Measurements from ENCODE around the gene CIPC. TPM values are rescaled to one million over a fixed set of nuclear protein-coding genes. Genes with fewer than 3 reads are reported as not detected.

The CIPC gene
- total and polyA plus RNA-seq, 2 of the 13 experiments (the other 11 are each of a cell fraction or from before 2014, with no cell fraction given), result 7.6 to 13.9 TPM

DNA sequence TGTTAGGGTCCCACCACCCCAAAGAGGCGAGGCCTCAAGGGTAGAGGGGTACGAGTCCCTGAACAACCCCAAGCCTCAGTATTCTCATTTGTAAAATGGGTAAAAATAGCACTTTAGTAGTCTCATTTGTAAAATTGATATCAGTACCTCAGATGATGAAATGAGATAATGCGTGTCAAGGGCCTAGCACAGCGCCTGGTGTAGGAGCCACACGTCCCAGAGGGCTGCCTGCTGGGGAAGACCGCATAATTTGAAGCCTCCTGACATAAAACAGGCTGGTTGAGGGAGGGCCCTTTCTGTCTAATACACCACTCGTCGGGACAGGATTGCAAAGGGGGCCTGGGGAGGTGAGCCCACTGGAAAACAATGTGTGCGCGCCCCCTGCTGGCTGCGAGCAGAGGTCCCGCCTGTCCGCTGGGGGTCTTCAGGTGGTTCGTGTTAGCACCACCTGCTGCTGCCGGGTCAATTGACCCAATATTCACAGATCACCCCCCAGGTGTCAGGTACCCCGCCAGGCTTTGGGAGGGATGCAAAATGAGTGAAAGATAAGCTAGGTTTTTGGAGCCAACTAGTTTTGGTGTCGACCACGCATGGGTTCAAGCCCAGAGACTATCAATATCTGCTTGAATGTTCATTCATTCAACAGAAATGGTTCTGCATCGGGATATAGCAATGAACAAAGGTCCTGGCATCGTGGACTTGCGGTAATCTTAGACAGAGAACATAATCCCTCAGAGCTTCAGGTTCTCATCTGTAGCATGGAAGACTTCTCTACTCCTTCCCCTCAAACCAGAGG lies 44.8 kb upstream of the CIPC start:
- ChIA-PET POLR2A (no interaction called here), CTCF (ENCODE audit: low intra/inter-chr PET ratio, low total read pairs) (interaction anchor here (0.8 to 2.3 kb wide), 10 partner anchors 14 to 177 kb away, joined by 3 to 38 read pairs (median 6); no protein-coding TSS in a partner anchor)
- Histone ChIP-seq H3K4me2 (ENCODE audit: low read depth, low read length) (0 out of 2 replicates have a peak overlapping the region, but pooled peaks have one; percentile 41), H3K79me2 (ENCODE audit: insufficient read depth, low read length) (no peaks in the 10 kb centered on the region), H2AFZ (ENCODE audit: low read length) (no peak overlapping the region), H3K36me3 (replicated peaks in 1 of 2; ENCODE audit: control insufficient read depth in 1 of 2, insufficient read depth in 2 of 2, low read length in 2 of 2) (no peaks in the 10 kb centered on the region), H3K27ac (ENCODE audit: extremely low read length, insufficient read depth, low read length) (no peak overlapping the region), H3K9me3 (ENCODE audit: low read length) (no peaks in the 10 kb centered on the region; the same call in 1 of the 2 replicates), H3K9ac (ENCODE audit: insufficient read depth, low read depth, low read length) (no peak overlapping the region), H3K27me3 (ENCODE audit: control insufficient read depth in 1 of 2, insufficient read depth in 2 of 2, low read length in 2 of 2) (peaks cover 0 to 8% of the 10 kb centered on the region in 2 experiments; a peak in 1 of 5 replicates), H3K4me1 (ENCODE audit: insufficient read depth, low read length) (peaks cover 25% of the 10 kb centered on the region), H4K20me1 (ENCODE audit: insufficient read depth, low read length) (no peaks in the 10 kb centered on the region), H3K4me3 (replicated peaks in 1 of 3; ENCODE audit: insufficient read depth in 1 of 3, low read depth in 2 of 3, low read length in 3 of 3) (no peak overlapping the region)
- no TSS peak for BruUV-seq (replicated peaks)
- WGBS (ENCODE audit: low lambda C conversion rate), result 17% methylated on average over 13 of the region's 21 CpGs
- in situ Hi-C loops (cut with HindIII; ENCODE audit: extremely low pct_ligation_motif_present, low pct_unique_long_range_greater_than_20kb) (no loop called here), intact Hi-C loops (cut with micrococcal nuclease; ENCODE audit: unreplicated experiment) (loop anchor here (1.0 to 2.0 kb wide), 4 partner anchors 30 to 140 kb away; no protein-coding TSS in a partner anchor)
- ATAC-seq (peak; percentile 95), DNase-seq (ENCODE audit: low spot score) (peak; percentile 70), FAIRE-seq (peak; percentile 36)
- TF ChIP-seq ZNF235 (CRISPR knock-in tag; IDR thresholded peaks at IDR 0.05; ENCODE audit: borderline replicate concordance) (no peak), IRF2 (CRISPR knock-in tag; IDR thresholded peaks at IDR 0.05) (no peak), ZNF33A (CRISPR knock-in tag; IDR thresholded peaks at IDR 0.05; ENCODE audit: borderline replicate concordance) (no peak), ZMYM3 (CRISPR knock-in tag; IDR thresholded peaks at IDR 0.05) (no peak), MBNL3 (CRISPR knock-in tag; conservative IDR thresholded peaks at IDR 0.05) (no peak), MIXL1 (CRISPR knock-in tag; IDR thresholded peaks at IDR 0.05) (no peak), ZSCAN25 (CRISPR knock-in tag; IDR thresholded peaks at IDR 0.05) (no peak), TOPORS (CRISPR knock-in tag; IDR thresholded peaks at IDR 0.05) (no peak), TEAD2 (CRISPR knock-in tag; IDR thresholded peaks at IDR 0.05) (no peak), ZNF773 (CRISPR knock-in tag; IDR thresholded peaks at IDR 0.05; ENCODE audit: borderline replicate concordance) (no peak), FOXK2 (IDR thresholded peaks at IDR 0.05) (no peak), POLR2A (IDR thresholded peaks at IDR 0.05; ENCODE audit: insufficient read depth in 1 of 2, low read depth in 2 of 2, low read length in 2 of 2) (no peak), ZNF790 (CRISPR knock-in tag; IDR thresholded peaks at IDR 0.05; ENCODE audit: borderline replicate concordance) (no peak), ZNF101 (CRISPR knock-in tag; IDR thresholded peaks at IDR 0.05; ENCODE audit: borderline replicate concordance, low read depth) (no peak), ZNF10 (CRISPR knock-in tag; IDR thresholded peaks at IDR 0.05; ENCODE audit: borderline replicate concordance, low read depth) (no peak)
- TF ChIP-seq, protein P1, sequence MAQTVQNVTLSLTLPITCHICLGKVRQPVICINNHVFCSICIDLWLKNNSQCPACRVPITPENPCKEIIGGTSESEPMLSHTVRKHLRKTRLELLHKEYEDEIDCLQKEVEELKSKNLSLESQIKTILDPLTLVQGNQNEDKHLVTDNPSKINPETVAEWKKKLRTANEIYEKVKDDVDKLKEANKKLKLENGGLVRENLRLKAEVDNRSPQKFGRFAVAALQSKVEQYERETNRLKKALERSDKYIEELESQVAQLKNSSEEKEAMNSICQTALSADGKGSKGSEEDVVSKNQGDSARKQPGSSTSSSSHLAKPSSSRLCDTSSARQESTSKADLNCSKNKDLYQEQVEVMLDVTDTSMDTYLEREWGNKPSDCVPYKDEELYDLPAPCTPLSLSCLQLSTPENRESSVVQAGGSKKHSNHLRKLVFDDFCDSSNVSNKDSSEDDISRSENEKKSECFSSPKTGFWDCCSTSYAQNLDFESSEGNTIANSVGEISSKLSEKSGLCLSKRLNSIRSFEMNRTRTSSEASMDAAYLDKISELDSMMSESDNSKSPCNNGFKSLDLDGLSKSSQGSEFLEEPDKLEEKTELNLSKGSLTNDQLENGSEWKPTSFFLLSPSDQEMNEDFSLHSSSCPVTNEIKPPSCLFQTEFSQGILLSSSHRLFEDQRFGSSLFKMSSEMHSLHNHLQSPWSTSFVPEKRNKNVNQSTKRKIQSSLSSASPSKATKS (CRISPR knock-in tag; IDR thresholded peaks at IDR 0.05), result no peak
- TF ChIP-seq, protein P2, sequence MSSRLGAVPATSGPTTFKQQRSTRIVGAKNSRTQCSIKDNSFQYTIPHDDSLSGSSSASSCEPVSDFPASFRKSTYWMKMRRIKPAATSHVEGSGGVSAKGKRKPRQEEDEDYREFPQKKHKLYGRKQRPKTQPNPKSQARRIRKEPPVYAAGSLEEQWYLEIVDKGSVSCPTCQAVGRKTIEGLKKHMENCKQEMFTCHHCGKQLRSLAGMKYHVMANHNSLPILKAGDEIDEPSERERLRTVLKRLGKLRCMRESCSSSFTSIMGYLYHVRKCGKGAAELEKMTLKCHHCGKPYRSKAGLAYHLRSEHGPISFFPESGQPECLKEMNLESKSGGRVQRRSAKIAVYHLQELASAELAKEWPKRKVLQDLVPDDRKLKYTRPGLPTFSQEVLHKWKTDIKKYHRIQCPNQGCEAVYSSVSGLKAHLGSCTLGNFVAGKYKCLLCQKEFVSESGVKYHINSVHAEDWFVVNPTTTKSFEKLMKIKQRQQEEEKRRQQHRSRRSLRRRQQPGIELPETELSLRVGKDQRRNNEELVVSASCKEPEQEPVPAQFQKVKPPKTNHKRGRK (CRISPR knock-in tag; IDR thresholded peaks at IDR 0.05), result no peak
- TF ChIP-seq, protein P3, sequence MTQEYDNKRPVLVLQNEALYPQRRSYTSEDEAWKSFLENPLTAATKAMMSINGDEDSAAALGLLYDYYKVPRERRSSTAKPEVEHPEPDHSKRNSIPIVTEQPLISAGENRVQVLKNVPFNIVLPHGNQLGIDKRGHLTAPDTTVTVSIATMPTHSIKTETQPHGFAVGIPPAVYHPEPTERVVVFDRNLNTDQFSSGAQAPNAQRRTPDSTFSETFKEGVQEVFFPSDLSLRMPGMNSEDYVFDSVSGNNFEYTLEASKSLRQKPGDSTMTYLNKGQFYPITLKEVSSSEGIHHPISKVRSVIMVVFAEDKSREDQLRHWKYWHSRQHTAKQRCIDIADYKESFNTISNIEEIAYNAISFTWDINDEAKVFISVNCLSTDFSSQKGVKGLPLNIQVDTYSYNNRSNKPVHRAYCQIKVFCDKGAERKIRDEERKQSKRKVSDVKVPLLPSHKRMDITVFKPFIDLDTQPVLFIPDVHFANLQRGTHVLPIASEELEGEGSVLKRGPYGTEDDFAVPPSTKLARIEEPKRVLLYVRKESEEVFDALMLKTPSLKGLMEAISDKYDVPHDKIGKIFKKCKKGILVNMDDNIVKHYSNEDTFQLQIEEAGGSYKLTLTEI (CRISPR knock-in tag; conservative IDR thresholded peaks at IDR 0.05), result no peak
- TF ChIP-seq, protein P4, sequence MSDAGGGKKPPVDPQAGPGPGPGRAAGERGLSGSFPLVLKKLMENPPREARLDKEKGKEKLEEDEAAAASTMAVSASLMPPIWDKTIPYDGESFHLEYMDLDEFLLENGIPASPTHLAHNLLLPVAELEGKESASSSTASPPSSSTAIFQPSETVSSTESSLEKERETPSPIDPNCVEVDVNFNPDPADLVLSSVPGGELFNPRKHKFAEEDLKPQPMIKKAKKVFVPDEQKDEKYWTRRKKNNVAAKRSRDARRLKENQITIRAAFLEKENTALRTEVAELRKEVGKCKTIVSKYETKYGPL (CRISPR knock-in tag; IDR thresholded peaks at IDR 0.05), result no peak
